Breast epithelium (tissue), 3 donors: Measurements from ENCODE around the gene NGFR.

Source experiments
- POLR2A ChIP-seq: fragments of 450-650 bp; IDR thresholded peaks from one replicate; pipeline ENCODE4 v1.6.1; 2016; ENCODE audit warnings: antibody characterized with exemption, mild to moderate bottlenecking, moderate library complexity
- POLR2AphosphoS5 ChIP-seq, 3 donors: sonication (generic); formaldehyde crosslinking; IDR thresholded peaks; one replicate each; pipeline ENCODE4 v1.6.1; 2017; ENCODE audit warnings: antibody characterized with exemption in 3 of 3
- TF ChIP-seq, protein P1 (sequence below), 3 donors: fragments of 450-650 bp; IDR thresholded peaks; one replicate each; pipeline ENCODE4 v1.5.1; 2016 to 2017; ENCODE audit warnings: antibody characterized with exemption in 3 of 3, mild to moderate bottlenecking in 3 of 3, moderate library complexity in 3 of 3

DNA sequence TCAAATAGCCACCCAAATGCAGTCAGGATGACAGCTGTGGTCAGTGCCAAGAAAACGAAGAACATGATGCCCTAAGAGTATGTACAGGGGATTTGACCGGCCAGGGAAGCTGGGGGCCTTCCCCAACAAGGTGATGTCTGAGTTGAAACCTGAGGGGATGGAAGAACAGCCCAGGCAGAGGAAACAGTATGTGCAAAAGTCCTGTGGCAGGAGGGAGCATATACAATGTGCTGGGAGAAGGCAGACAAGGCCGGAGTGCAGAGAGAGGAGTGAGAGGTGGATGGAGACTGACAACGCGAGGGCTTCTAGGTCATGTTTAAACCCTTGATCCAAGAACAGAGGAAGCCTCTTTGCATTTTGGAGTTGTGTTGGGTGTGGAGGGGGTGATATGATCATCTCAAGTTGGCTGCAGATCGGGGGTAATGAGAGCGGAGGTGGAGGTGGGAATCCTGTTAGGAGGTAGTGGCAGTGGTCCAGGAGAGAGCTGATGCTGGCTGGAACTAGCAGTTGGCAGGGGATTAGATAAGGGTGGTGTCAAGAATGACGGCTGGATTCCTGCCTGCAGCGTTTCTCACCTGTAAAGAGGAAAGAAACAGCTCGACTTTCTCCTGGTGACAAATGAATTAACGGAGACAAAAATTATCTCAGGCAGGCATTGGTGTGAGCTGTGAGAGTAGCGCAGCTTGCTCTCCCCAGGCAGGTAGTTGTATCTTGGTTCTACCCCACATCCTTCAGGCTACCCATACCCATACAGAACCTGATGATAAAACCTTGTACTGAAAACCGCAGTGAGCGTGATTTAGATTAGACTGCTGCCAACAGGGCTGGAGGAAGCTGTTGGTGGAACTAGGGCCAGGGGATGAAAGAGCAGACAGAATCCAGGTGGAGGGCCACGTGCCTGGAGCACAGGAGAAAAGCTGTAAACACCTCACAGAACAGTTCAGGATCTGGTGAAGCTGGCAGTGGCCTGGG lies 37.2 kb upstream of the NGFR start:
- TF ChIP-seq, protein P1, sequence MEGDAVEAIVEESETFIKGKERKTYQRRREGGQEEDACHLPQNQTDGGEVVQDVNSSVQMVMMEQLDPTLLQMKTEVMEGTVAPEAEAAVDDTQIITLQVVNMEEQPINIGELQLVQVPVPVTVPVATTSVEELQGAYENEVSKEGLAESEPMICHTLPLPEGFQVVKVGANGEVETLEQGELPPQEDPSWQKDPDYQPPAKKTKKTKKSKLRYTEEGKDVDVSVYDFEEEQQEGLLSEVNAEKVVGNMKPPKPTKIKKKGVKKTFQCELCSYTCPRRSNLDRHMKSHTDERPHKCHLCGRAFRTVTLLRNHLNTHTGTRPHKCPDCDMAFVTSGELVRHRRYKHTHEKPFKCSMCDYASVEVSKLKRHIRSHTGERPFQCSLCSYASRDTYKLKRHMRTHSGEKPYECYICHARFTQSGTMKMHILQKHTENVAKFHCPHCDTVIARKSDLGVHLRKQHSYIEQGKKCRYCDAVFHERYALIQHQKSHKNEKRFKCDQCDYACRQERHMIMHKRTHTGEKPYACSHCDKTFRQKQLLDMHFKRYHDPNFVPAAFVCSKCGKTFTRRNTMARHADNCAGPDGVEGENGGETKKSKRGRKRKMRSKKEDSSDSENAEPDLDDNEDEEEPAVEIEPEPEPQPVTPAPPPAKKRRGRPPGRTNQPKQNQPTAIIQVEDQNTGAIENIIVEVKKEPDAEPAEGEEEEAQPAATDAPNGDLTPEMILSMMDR (IDR thresholded peaks at IDR 0.05), result no peak
- TF ChIP-seq POLR2AphosphoS5 (IDR thresholded peaks at IDR 0.05) (no peak), POLR2A (no peak)
